GM21360 (cell line): ENCODE measurements around the gene TMEM191C.
"Not testable (repeated sequence)": the region's sequence is repeated elsewhere in the genome, so short reads cannot be mapped to it uniquely, and the experiment has no call there.

Source experiments
- ATAC-seq: cut with Tn5 transposase; IDR thresholded peaks from one replicate; pipeline ENCODE4 v1.9.1; 2021; ENCODE audit warnings: mild to moderate bottlenecking, moderate library complexity; ENCODE audit not compliant: unreplicated experiment

The TMEM191C gene

GRCh38 chr22:21467337-21468193 is at the start of gene TMEM191C:
Gene TMEM191C (plus strand): TSS chr22:21467387. CDS start chr22:21467460, 73 bp downstream.
- peak; percentile 20 for ATAC-seq

- not testable (repeated sequence) for ATAC-seq
These were observed 49.3 kb upstream of the TMEM191C start for GRCh38 chr22:21417853-21418252.

GRCh38 chr22:21418974-21419638 is 48.1 kb upstream of the TMEM191C start:
- not testable (repeated sequence) for ATAC-seq

GRCh38 chr22:21420180-21420763 is 46.9 kb upstream of the TMEM191C start:
- not testable (repeated sequence) for ATAC-seq

- not testable (repeated sequence) for ATAC-seq
These were observed 43.0 kb upstream of the TMEM191C start for GRCh38 chr22:21424084-21424709.

- not testable (repeated sequence) for ATAC-seq
These were observed 32.6 kb upstream of the TMEM191C start for GRCh38 chr22:21434378-21435233.

- ATAC-seq = not testable (repeated sequence)
These were observed 31.0 kb upstream of the TMEM191C start for GRCh38 chr22:21435998-21436810.

GRCh38 chr22:21438013-21438412 is 29.2 kb upstream of the TMEM191C start:
- ATAC-seq = not testable (repeated sequence)

GRCh38 chr22:21440018-21440636 is 27.1 kb upstream of the TMEM191C start:
- ATAC-seq = not testable (repeated sequence)

- ATAC-seq = not testable (repeated sequence)
These were observed 26.5 kb upstream of the TMEM191C start for GRCh38 chr22:21440676-21441075.

- not testable (repeated sequence) for ATAC-seq
These were observed 26.0 kb upstream of the TMEM191C start for GRCh38 chr22:21441170-21441569.

GRCh38 chr22:21442123-21442522 is 25.1 kb upstream of the TMEM191C start:
- not testable (repeated sequence) for ATAC-seq

GRCh38 chr22:21442646-21443045 is 24.5 kb upstream of the TMEM191C start:
- ATAC-seq = not testable (repeated sequence)

- ATAC-seq = no peak
These were observed 24.0 kb upstream of the TMEM191C start for GRCh38 chr22:21443057-21443734.

GRCh38 chr22:21443735-21444421 is 23.3 kb upstream of the TMEM191C start:
- no peak for ATAC-seq

GRCh38 chr22:21444701-21445436 is 22.3 kb upstream of the TMEM191C start:
- ATAC-seq = no peak
